ENCODE data around the gene THOP1.

Gene THOP1

DNA sequence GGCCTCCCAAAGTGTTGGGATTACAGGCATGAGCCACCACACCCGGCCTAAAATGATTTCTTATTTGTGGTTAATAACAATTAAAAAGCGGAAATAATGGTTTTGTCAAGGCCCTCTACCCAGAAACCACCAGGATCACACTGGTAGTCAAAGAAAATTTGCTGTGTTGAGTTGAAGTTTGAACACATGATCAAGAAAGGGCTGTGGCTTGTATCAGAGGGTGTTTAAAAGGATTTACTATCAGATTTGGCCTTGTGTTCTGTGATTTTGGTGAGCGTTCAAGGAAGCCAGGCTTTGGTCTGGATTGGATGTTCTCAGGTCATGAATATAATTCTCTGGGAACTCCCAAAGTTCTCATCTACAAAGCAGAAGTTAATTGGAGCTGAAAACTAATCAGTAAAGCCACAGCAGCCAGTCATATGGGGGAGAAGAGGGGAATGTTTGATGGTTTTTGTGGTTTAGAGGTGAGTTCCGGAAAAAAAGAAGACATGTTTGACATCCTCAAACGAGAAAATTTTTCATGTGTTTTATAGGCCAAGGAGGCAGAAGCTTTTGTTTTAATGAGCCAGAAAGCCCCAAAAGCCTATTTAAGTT, 71.3 kb downstream of the THOP1 start:
- no peak for DNase-seq

DNA sequence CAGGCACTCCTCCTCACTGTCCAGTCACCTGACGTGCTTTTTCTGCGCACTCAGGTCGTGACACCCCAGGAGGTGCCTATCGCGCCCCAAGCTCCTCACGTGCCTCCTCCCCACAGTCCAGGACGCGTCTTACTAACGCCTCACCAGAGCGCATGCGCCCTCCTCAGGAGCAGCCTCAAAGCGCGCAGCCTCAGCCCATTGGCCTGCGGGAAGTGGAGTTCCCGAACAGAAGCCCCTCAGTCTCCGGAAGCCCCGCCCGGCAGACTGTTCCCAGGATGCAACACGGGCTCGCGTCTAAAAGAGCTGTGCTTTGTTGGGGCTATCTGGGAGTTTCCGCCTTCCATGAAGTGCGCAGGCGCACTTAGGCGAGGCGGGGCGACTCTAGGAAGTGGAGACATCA, 73.6 kb downstream of the THOP1 start:
- DNase-seq = no peak

DNA sequence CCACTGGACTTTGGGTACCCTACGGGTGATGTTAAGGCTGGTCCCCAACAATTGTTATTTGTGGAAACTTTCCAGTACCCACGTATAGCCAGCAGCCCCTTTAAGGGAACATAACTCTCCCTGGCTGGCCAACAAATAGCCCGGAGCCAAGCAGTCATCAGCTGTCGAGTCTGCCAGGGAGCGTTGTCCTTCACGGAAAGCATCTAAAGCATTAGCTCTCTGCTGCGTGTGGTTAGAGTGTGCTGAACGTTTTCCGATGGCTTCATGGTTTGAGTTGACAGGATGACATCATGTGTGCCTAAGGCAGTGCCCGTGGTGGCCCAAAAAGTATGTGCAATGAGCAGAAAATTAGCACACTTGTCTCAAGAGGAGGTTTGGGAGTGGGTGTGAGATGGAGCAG, 78.5 kb downstream of the THOP1 start:
- no peak for DNase-seq

Data from NCI-H1417 treated with DMSO at 0.1 percent for 48 hours (cell line).